ENCODE results near the gene TAS2R9.

TAS2R9 gene

GRCh38 chr12:10824957-10825356, 15.0 kb upstream of the TAS2R9 start:
- no peaks in the 10 kb centered on the region for H3K9me2 ChIP-seq (replicated peaks; ENCODE audit: low read depth, low read length)
- H3K9me3 ChIP-seq (ENCODE audit: insufficient read depth, low read depth, low read length), result no peaks in the 10 kb centered on the region

GRCh38 chr12:10811883-10812536, 2.0 kb upstream of the TAS2R9 start:
- H3K4me3 ChIP-seq (ENCODE audit: low read length, poor library complexity, severe bottlenecking), result no peak overlapping the region
- H3F3A ChIP-seq (ENCODE audit: low read depth), result no peaks in the 10 kb centered on the region
- no peaks in the 10 kb centered on the region for H3K9me2 ChIP-seq (replicated peaks; ENCODE audit: low read depth, low read length)
- H3K27me3 ChIP-seq (ENCODE audit: insufficient read depth, low read length, poor library complexity, severe bottlenecking), result no peaks in the 10 kb centered on the region
- no peak overlapping the region for H3K9ac ChIP-seq (ENCODE audit: low read depth, low read length, poor library complexity, severe bottlenecking)
- no peak overlapping the region for H3K4me2 ChIP-seq (ENCODE audit: low read depth, low read length, poor library complexity, severe bottlenecking)
- H2AFZ ChIP-seq (ENCODE audit: low read length), result no peak overlapping the region
- no peaks in the 10 kb centered on the region for H3K9me3 ChIP-seq (ENCODE audit: insufficient read depth, low read depth, low read length)
- no peaks in the 10 kb centered on the region for H3K36me3 ChIP-seq (ENCODE audit: insufficient read depth, low read length)
- no peaks in the 10 kb centered on the region for H3K79me2 ChIP-seq (ENCODE audit: insufficient read depth, low read length)
- no peaks in the 10 kb centered on the region for H3K4me1 ChIP-seq (ENCODE audit: insufficient read depth, low read length, poor library complexity, severe bottlenecking)
- TF ChIP-seq EZH2phosphoT487 (IDR thresholded peaks at IDR 0.05; ENCODE audit: borderline replicate concordance) (no peak), CTCF (conservative IDR thresholded peaks at IDR 0.05; ENCODE audit: low read length) (no peak)
- no peaks in the 10 kb centered on the region for H4K20me1 ChIP-seq (ENCODE audit: insufficient read depth, low read length, poor library complexity, severe bottlenecking)

More at GRCh38 chr12:10824957-10825356, 15.0 kb upstream of the TAS2R9 start:
- H3F3A ChIP-seq (ENCODE audit: low read depth), result no peaks in the 10 kb centered on the region
- no peaks in the 10 kb centered on the region for H3K36me3 ChIP-seq (ENCODE audit: insufficient read depth, low read length)
- no peak overlapping the region for H2AFZ ChIP-seq (ENCODE audit: low read length)
- no peaks in the 10 kb centered on the region for H4K20me1 ChIP-seq (ENCODE audit: insufficient read depth, low read length, poor library complexity, severe bottlenecking)
- H3K9ac ChIP-seq (ENCODE audit: low read depth, low read length, poor library complexity, severe bottlenecking), result no peak overlapping the region
- TF ChIP-seq CTCF (conservative IDR thresholded peaks at IDR 0.05; ENCODE audit: low read length) (no peak), EZH2phosphoT487 (IDR thresholded peaks at IDR 0.05; ENCODE audit: borderline replicate concordance) (no peak)
- H3K4me1 ChIP-seq (ENCODE audit: insufficient read depth, low read length, poor library complexity, severe bottlenecking), result no peaks in the 10 kb centered on the region
- H3K4me3 ChIP-seq (ENCODE audit: low read length, poor library complexity, severe bottlenecking), result no peak overlapping the region
- H3K4me2 ChIP-seq (ENCODE audit: low read depth, low read length, poor library complexity, severe bottlenecking), result no peak overlapping the region
- H3K27me3 ChIP-seq (ENCODE audit: insufficient read depth, low read length, poor library complexity, severe bottlenecking), result no peaks in the 10 kb centered on the region
- H3K79me2 ChIP-seq (ENCODE audit: insufficient read depth, low read length), result no peaks in the 10 kb centered on the region

- no peak for TF ChIP-seq EZH2phosphoT487 (IDR thresholded peaks at IDR 0.05; ENCODE audit: borderline replicate concordance)
These were observed 2.8 kb downstream of the TAS2R9 start, which contains the start of gene TAS2R8 for GRCh38 chr12:10807186-10807585. Gene TAS2R8, minus strand, starts transcription at chr12:10807286. Its CDS starts 306 bp downstream, at chr12:10806980.

GRCh38 chr12:10802587-10802986, 7.4 kb downstream of the TAS2R9 start, which contains the start of gene TAS2R7:
Gene TAS2R7, minus strand, starts transcription at chr12:10802627. Its CDS starts 57 bp downstream, at chr12:10802570.
- Histone ChIP-seq H3K36me3 (ENCODE audit: insufficient read depth, low read length) (no peaks in the 10 kb centered on the region), H3F3A (ENCODE audit: low read depth) (no peaks in the 10 kb centered on the region), H3K79me2 (ENCODE audit: insufficient read depth, low read length) (no peaks in the 10 kb centered on the region), H4K20me1 (ENCODE audit: insufficient read depth, low read length, poor library complexity, severe bottlenecking) (no peaks in the 10 kb centered on the region), H3K4me3 (ENCODE audit: low read length, poor library complexity, severe bottlenecking) (no peak within 1 kb of the TSS), H3K9me2 (replicated peaks; ENCODE audit: low read depth, low read length) (no peaks in the 10 kb centered on the region), H3K9ac (ENCODE audit: low read depth, low read length, poor library complexity, severe bottlenecking) (no peak within 1 kb of the TSS), H2AFZ (ENCODE audit: low read length) (no peak within 1 kb of the TSS), H3K4me2 (ENCODE audit: low read depth, low read length, poor library complexity, severe bottlenecking) (no peak within 1 kb of the TSS), H3K27me3 (ENCODE audit: insufficient read depth, low read length, poor library complexity, severe bottlenecking) (no peaks in the 10 kb centered on the region), H3K9me3 (ENCODE audit: insufficient read depth, low read depth, low read length) (no peaks in the 10 kb centered on the region), H3K4me1 (ENCODE audit: insufficient read depth, low read length, poor library complexity, severe bottlenecking) (no peaks in the 10 kb centered on the region)
- TF ChIP-seq EZH2phosphoT487 (IDR thresholded peaks at IDR 0.05; ENCODE audit: borderline replicate concordance) (no peak), CTCF (conservative IDR thresholded peaks at IDR 0.05; ENCODE audit: low read length) (no peak)

More at GRCh38 chr12:10807186-10807585, 2.8 kb downstream of the TAS2R9 start, which contains the start of gene TAS2R8:
- H3K9me2 ChIP-seq (replicated peaks; ENCODE audit: low read depth, low read length), result no peaks in the 10 kb centered on the region
- no peaks in the 10 kb centered on the region for H3K9me3 ChIP-seq (ENCODE audit: insufficient read depth, low read depth, low read length)
- H3K79me2 ChIP-seq (ENCODE audit: insufficient read depth, low read length), result no peaks in the 10 kb centered on the region
- no peaks in the 10 kb centered on the region for H3K27me3 ChIP-seq (ENCODE audit: insufficient read depth, low read length, poor library complexity, severe bottlenecking)
- H3F3A ChIP-seq (ENCODE audit: low read depth), result no peaks in the 10 kb centered on the region
- H3K4me1 ChIP-seq (ENCODE audit: insufficient read depth, low read length, poor library complexity, severe bottlenecking), result no peaks in the 10 kb centered on the region
- no peak within 1 kb of the TSS for H2AFZ ChIP-seq (ENCODE audit: low read length)
- no peaks in the 10 kb centered on the region for H4K20me1 ChIP-seq (ENCODE audit: insufficient read depth, low read length, poor library complexity, severe bottlenecking)
- no peak within 1 kb of the TSS for H3K4me2 ChIP-seq (ENCODE audit: low read depth, low read length, poor library complexity, severe bottlenecking)
- no peak within 1 kb of the TSS for H3K9ac ChIP-seq (ENCODE audit: low read depth, low read length, poor library complexity, severe bottlenecking)
- H3K4me3 ChIP-seq (ENCODE audit: low read length, poor library complexity, severe bottlenecking), result no peak within 1 kb of the TSS
- H3K36me3 ChIP-seq (ENCODE audit: insufficient read depth, low read length), result no peaks in the 10 kb centered on the region

All from Loucy (cell line).